Putamen (tissue), 1 donor: ENCODE data around the gene ASAP2.

Experiments
- DNase-seq: peaks from one replicate; pipeline ENCODE4 v3.0.0-alpha.2; 2016; ENCODE audit warnings: low spot score

The ASAP2 gene

DNA sequence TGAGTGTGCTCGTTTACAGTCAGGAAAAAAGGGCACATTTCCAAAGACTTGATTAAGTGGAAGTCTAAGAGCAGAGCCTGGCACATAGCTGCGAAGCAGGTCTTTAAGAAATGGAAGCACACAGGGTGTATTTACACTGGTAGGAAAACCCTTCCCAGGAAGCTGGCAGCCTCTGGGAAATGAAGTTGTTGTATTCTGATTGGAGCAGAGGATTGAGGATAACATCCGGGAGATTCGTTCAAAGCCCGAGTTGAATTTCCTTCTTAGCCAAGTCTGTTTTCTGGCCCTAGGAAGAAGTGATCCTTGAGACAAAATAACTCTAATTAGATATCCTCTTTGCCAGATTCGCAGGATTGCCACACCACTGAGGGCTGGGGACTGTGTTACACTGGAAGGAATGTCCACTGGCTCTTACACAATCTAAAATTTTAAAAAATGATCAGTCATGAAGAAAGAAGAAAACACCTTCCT is 140.8 kb downstream of the ASAP2 start:
- no peak for DNase-seq

GRCh38 chr2:9354318-9354717 is 147.7 kb downstream of the ASAP2 start:
- DNase-seq: no peak

DNA sequence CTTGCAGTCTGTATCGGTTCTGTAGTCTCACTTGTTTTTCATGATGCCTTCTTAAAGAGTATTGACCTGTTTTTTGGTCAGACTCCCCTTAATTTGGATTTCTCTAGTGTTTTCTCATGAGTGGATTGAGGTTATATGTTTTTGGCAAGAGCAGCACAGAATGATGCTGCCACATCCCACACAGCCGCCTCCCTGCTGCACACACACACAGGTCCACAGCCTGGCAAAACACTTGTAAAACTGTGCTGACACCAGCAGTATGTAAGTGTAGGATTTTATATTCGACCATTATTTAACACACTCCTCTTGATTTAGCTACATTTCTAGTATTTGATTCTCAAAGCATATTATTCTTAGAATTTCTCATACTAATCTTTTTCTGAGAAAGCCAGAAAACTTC is 148.7 kb downstream of the ASAP2 start:
- DNase-seq: no peak

GRCh38 chr2:9355716-9356115 is 149.1 kb downstream of the ASAP2 start:
- DNase-seq: no peak

DNA sequence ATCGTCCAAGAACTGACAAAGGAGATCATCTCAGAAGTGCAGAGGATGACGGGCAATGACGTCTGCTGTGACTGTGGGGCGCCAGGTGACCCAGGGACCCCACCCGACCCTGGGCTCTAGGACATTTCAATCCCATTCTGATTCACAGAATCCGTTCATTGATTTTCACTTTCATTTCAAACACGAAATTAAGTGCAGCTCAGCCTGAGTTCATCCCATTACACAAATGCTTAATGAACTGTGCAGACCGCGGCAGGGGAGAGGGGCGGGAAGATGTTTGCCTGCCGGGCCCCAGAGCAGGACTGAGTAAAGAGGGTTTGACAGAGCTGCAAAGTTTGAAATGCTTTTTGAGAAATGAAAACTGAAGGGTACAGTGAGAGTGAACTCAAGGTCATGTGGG is 149.6 kb downstream of the ASAP2 start:
- DNase-seq: no peak

GRCh38 chr2:9358846-9359245 is 152.2 kb downstream of the ASAP2 start:
- DNase-seq: no peak

- no peak for DNase-seq
Measured at GRCh38 chr2:9359463-9359862, 152.9 kb downstream of the ASAP2 start.

DNA sequence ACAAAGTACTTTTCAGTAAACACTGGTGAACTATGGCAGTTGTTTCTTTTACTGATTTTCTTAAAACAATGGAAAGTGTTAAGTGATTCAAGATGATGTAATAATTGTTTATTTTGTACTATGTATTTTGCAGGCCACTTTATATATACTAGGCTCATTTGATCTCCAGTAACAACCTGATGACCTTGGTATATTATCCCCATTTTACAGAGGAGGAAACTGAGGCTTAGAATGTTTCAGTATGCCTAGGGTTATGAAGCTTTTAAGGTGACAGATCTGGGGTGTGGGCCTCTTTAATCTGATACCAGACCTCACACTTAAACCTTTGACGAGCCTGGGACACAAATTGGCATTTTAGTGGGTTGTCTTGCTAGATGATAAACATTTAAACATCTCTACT is 153.5 kb downstream of the ASAP2 start:
- DNase-seq: no peak

GRCh38 chr2:9360701-9361100 is 154.1 kb downstream of the ASAP2 start:
- DNase-seq: no peak

- DNase-seq: no peak
Measured at GRCh38 chr2:9364373-9364772, 157.8 kb downstream of the ASAP2 start.

DNA sequence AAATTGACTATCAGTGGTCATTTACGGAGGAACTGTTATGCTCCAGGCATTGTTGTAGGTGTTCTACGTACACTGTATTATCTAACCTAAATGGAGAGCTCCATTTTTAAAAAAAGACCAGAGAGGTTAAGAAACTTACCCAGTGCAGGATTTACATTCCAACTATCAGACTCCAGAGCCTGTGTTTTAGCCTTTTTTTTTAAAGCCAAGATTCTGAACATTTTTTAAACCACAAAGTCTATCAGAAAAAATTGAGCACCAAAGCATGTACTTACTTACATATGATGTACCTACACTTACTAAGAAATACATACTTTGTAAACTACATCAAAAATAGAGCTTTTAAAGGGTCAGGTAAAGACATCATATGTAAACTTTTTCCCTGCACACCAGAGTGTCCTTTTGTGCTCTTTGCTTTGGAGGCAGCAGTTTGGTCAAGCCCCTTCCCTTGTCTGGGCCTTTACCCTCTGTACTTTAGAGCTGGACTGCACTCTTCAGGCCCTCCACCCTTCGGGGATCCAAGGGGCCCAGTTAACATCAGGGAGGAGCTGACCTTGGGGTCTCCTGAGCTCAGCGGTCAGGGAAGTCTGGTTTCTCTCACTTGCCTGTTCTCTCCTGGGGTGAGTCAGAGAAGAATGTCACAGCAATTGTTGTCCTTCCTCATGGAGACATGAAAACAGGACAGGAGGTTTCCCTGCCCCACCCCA is 158.3 kb downstream of the ASAP2 start:
- no peak for DNase-seq

DNA sequence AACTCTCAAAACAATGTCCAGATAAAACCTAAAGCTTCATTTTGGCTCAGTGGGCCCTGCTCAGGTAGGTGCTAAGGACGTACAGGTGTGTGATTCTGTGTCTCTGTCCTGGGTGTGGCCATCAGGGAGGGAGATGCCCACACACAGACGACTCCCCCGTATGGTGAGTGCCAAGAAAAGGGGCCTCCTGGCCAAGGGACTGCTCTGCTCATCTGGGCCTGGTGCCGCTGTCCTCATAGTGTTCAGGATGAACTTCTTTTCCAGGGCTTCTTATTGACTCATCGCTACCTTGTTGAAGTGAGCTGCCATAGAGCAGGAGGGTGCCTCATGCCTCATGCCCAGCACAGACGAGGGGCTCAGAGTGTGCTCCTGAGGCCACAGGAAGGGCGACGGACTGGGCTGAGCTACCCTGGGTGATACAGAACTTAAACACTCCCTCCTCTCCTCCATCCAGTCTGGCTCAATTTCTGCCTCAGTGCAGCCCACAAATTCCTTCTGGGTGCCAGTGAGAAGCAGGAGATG is 158.9 kb downstream of the ASAP2 start:
- no peak for DNase-seq

DNA sequence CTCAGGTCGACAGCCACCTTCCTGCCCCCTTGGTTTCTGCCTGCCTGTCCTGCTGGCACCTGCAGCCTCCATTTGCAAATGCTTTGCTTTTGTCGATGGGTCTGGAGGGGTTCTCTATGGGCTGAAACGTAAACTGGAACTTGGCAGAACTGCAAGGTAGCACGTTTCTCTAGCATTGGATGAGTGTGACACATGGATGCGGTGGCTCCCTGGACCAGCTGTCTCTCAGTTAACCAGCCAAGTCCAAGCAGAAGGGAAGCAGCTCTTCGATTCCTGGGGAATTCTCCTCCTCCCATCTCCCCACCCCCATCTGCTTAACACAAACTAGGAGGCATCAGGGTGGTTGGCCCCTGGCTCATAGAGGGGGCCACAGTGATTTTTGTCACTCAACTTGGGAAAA is 159.4 kb downstream of the ASAP2 start:
- DNase-seq: no peak

DNA sequence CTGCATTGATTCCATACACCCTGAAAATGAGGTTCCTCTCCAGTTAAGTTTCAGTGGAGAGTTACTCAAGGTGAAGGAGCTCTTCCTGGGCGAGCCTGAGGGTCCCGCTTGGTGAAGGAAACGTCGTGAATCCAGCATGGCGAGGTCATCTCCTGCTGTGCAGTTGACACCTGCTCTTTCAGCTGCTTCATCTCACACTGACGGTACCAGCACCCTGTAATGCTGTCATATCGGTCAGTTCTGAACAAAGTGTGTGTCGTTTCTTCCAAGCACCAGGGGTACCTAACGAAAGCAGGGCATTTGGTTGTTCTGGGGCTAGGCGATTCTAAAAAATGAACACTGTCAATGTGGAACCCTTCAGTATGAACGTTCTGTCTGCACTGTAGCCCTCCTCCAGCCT is 164.1 kb downstream of the ASAP2 start:
- DNase-seq: no peak

- DNase-seq: no peak
Measured at GRCh38 chr2:9373047-9373446, 166.4 kb downstream of the ASAP2 start.

- DNase-seq: no peak
Measured at GRCh38 chr2:9373476-9373875, 166.9 kb downstream of the ASAP2 start.

- DNase-seq: no peak
Measured at GRCh38 chr2:9374071-9374730, 167.6 kb downstream of the ASAP2 start.

GRCh38 chr2:9375857-9376428 is 169.3 kb downstream of the ASAP2 start:
- no peak for DNase-seq

GRCh38 chr2:9377461-9378097 is 171.0 kb downstream of the ASAP2 start:
- no peak for DNase-seq

- no peak for DNase-seq
Measured at GRCh38 chr2:9378433-9379390, 172.1 kb downstream of the ASAP2 start.

GRCh38 chr2:9379391-9379755 is 172.8 kb downstream of the ASAP2 start:
- no peak for DNase-seq
